ENCODE data around the gene KLHL3. TPM values are rescaled to one million over a fixed set of nuclear protein-coding genes. Genes with fewer than 3 reads are reported as not detected.
A peak's percentile ranks its signal among the peaks of the same experiment; 100 is the strongest.

KLHL3 gene
- total and polyA plus RNA-seq, 9 of the 15 experiments (the other 6 are each of a cell fraction or from before 2014, with no cell fraction given): under 0.01 to 1.5 (median 0.22) TPM

GRCh38 chr5:137753691-137754187 lies 17.9 kb upstream of the KLHL3 start:
- peaks cover 0 to 16% of the 10 kb centered on the region in 2 experiments; a peak in 3 of 5 replicates for H3K4me1 ChIP-seq (replicated peaks in 1 of 2; ENCODE audit: control insufficient read depth in 2 of 2, insufficient read depth in 2 of 2, low read length in 2 of 2)
- H3K4me3 ChIP-seq: peak overlapping the region; percentile 76
- FAIRE-seq (no peak), ATAC-seq (peak; percentile 48), DNase-seq (ENCODE audit: extremely low read depth in 1 of 4, low spot score in 3 of 4) (no peak)
- H3K27me3 ChIP-seq (ENCODE audit: control insufficient read depth in 2 of 2, insufficient read depth in 2 of 2, low read length in 2 of 2): peaks cover 4 to 5% of the 10 kb centered on the region in 2 experiments; a peak in 3 of 5 replicates
- H3K36me3 ChIP-seq (ENCODE audit: control insufficient read depth, insufficient read depth, low read length): peaks cover 21% of the 10 kb centered on the region; the same call in 2 of the 3 replicates
- BruUV-seq (replicated peaks): TSS peak; percentile 57
- intact Hi-C loops (cut with micrococcal nuclease) (loop anchor here (5.0 kb wide), 2 partner anchors 244 to 279 kb away; partner anchors contain the start of gene FAM13B), in situ Hi-C loops (cut with MboI) (no loop called here)
- ChIA-PET CTCF (ENCODE audit: low intra/inter-chr PET ratio) (no interaction called here), POLR2A (interaction anchor here (0.6 to 2.0 kb wide), 12 partner anchors 9 to 380 kb away, joined by 3 to 15 read pairs (median 4); no protein-coding TSS in a partner anchor)
- H3K9me3 ChIP-seq (replicated peaks; ENCODE audit: control insufficient read depth, insufficient read depth, low read depth, low read length): no peaks in the 10 kb centered on the region
- H4K20me1 ChIP-seq (replicated peaks; ENCODE audit: control insufficient read depth, insufficient read depth, low read length): peaks cover 28% of the 10 kb centered on the region
- peak overlapping the region; percentile 97 for H2AFZ ChIP-seq (ENCODE audit: low read depth, low read length)
- H3K79me2 ChIP-seq (ENCODE audit: control insufficient read depth, insufficient read depth, low read length): peaks cover 40% of the 10 kb centered on the region
- under 1% methylated on average over 30 of the region's 45 CpGs for WGBS (ENCODE audit: insufficient coverage, low coverage, missing lambda C conversion rate)
- H3K9ac ChIP-seq (ENCODE audit: insufficient read depth in 1 of 2, low read depth in 2 of 2, low read length in 2 of 2): peak overlapping the region; percentile 98 to 100
- H3K9me1 ChIP-seq (ENCODE audit: control insufficient read depth, insufficient read depth, low read length): no peaks in the 10 kb centered on the region
- H3K4me2 ChIP-seq (ENCODE audit: insufficient read depth, low read length): peak overlapping the region; percentile 93
- H3K27ac ChIP-seq (ENCODE audit: extremely low read depth, low read depth, low read length): peak overlapping the region; percentile 97
- TF ChIP-seq UBTF (IDR thresholded peaks at IDR 0.05; ENCODE audit: borderline replicate concordance in 1 of 2, low read depth in 2 of 2, low read length in 2 of 2) (peak in 1 of 2 experiments; percentile 27; a peak in 1 of 4 replicates), FIP1L1 (IDR thresholded peaks at IDR 0.05; ENCODE audit: low read depth, low read length, poor library complexity, severe bottlenecking) (peak; percentile 24), ZNF766 (CRISPR knock-in tag; conservative IDR thresholded peaks at IDR 0.05) (no peak), MTA3 (IDR thresholded peaks at IDR 0.05; ENCODE audit: borderline replicate concordance) (no peak), ZNF175 (CRISPR knock-in tag; IDR thresholded peaks at IDR 0.05; ENCODE audit: low read depth) (0 out of 2 replicates have a peak, but pooled peaks have one; percentile 5), ZNF3 (CRISPR knock-in tag; IDR thresholded peaks at IDR 0.05) (no peak), KAT7 (CRISPR knock-in tag; IDR thresholded peaks at IDR 0.05; ENCODE audit: borderline replicate concordance) (peak; percentile 31; the same call in 1 of the 2 replicates), YY1 (IDR thresholded peaks at IDR 0.05; ENCODE audit: borderline replicate concordance in 1 of 3, control insufficient read depth in 1 of 3, extremely low read depth in 1 of 3, insufficient read depth in 3 of 3, insufficient read length in 1 of 3, insufficient replicate concordance in 2 of 3, low read depth in 1 of 3, low read length in 2 of 3) (peak in 2 of 3 experiments; percentile 22 to 63), CBFA2T3 (IDR thresholded peaks at IDR 0.05) (0 out of 2 replicates have a peak, but pooled peaks have one; percentile 2), ETV6 (IDR thresholded peaks at IDR 0.05; ENCODE audit: borderline replicate concordance in 1 of 2, low read depth in 2 of 2, low read length in 1 of 2) (no peak), ETV6 (CRISPR knock-in tag; IDR thresholded peaks at IDR 0.05; ENCODE audit: borderline replicate concordance) (0 out of 2 replicates have a peak, but pooled peaks have one; percentile 4), THRB (CRISPR knock-in tag; conservative IDR thresholded peaks at IDR 0.05) (peak; percentile 69; the same call in 1 of the 2 replicates), TGIF2 (CRISPR knock-in tag; IDR thresholded peaks at IDR 0.05) (peak; percentile 51; the same call in 1 of the 2 replicates), ZBTB8A (IDR thresholded peaks at IDR 0.05; ENCODE audit: partially characterized antibody) (no peak), MLLT1 (IDR thresholded peaks at IDR 0.05) (peak; percentile 83 to 96; a peak in 3 of 4 replicates)
